Measurements from ENCODE around the gene MRTFA. TPM values are rescaled to one million over a fixed set of nuclear protein-coding genes. Genes with fewer than 3 reads are reported as not detected.

The MRTFA gene
- total and polyA plus RNA-seq, 9 of the 15 experiments (the other 6 are each of a cell fraction or from before 2014, with no cell fraction given) = 0.84 to 21.1 (median 3.7) TPM

DNA sequence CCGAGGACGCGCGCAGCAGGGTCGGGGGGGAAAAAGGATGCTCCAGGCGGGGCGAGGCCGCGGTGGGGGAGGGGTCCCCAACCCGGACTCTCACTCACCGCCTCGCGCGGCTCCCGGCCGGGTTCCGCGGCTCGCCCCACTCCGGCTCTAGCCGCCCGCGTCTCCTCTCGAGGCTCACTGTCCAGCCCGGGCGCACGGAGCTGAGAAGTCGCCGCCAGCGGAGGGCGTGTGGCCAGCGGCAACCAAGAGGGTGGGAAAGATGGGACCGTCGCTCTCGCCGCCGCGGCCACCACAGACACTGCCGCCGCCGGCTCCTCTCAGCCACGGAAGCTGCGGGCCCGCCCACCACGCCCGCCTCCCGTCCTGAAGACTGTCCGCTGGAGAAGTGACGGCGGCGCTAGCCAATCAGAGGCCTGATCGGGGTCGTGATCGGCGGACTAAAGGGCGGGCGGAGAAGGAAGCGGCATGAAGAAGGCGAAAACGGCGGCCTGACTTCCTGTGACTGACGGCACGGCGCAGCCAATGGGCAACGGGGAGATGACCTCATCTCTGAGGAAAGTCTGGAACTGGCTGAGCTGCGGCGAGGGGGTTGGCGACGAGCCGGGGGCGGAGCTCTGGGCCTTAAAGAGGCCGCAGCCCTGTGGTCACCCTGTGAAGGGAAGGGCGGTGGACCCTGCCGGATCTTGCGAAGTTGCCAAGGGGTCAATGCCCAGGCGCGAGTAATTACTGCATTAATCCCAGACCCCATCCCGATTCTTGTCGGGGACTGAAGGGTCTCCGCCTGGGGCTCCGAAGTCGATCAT is at the start of gene MRTFA (continued):
- TF ChIP-seq, protein P1, sequence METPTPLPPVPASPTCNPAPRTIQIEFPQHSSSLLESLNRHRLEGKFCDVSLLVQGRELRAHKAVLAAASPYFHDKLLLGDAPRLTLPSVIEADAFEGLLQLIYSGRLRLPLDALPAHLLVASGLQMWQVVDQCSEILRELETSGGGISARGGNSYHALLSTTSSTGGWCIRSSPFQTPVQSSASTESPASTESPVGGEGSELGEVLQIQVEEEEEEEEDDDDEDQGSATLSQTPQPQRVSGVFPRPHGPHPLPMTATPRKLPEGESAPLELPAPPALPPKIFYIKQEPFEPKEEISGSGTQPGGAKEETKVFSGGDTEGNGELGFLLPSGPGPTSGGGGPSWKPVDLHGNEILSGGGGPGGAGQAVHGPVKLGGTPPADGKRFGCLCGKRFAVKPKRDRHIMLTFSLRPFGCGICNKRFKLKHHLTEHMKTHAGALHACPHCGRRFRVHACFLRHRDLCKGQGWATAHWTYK (CRISPR knock-in tag; IDR thresholded peaks at IDR 0.05) = peak; percentile 71; the same call in 1 of the 2 replicates
- TF ChIP-seq ZNF41 (CRISPR knock-in tag; conservative IDR thresholded peaks at IDR 0.05) (no peak), KLF1 (tag; IDR thresholded peaks at IDR 0.05) (no peak), SMAD3 (CRISPR knock-in tag; conservative IDR thresholded peaks at IDR 0.05) (no peak), LCOR (CRISPR knock-in tag; IDR thresholded peaks at IDR 0.05) (0 out of 2 replicates have a peak, but pooled peaks have one; percentile 17), HLTF (IDR thresholded peaks at IDR 0.05) (no peak), NR2C2 (CRISPR knock-in tag; IDR thresholded peaks at IDR 0.05) (no peak), NR2C2 (tag; IDR thresholded peaks at IDR 0.05) (peak; percentile 50), ZC3H8 (IDR thresholded peaks at IDR 0.05) (no peak), POLR2AphosphoS2 (IDR thresholded peaks at IDR 0.05; ENCODE audit: low read length) (no peak), RB1 (IDR thresholded peaks at IDR 0.05; ENCODE audit: low read depth) (peak; percentile 67), ZNF146 (CRISPR knock-in tag; IDR thresholded peaks at IDR 0.05; ENCODE audit: unreplicated experiment) (no peak), SRSF3 (IDR thresholded peaks at IDR 0.05; ENCODE audit: insufficient read depth, low read length) (no peak), TRIM28 (IDR thresholded peaks at IDR 0.05) (no peak), ZNF197 (CRISPR knock-in tag; IDR thresholded peaks at IDR 0.05; ENCODE audit: low read depth) (no peak), SMARCB1 (IDR thresholded peaks at IDR 0.05; ENCODE audit: insufficient read length, low read depth) (no peak), MBD2 (IDR thresholded peaks at IDR 0.05; ENCODE audit: borderline replicate concordance, low read depth) (peak; percentile 91), POU5F1 (IDR thresholded peaks at IDR 0.05; ENCODE audit: borderline replicate concordance, low read depth, low read length, partially characterized antibody) (no peak), POLR2G (IDR thresholded peaks at IDR 0.05; ENCODE audit: low read depth, low read length) (peak; percentile 97), CC2D1A (IDR thresholded peaks at IDR 0.05) (no peak), PTTG1 (tag; IDR thresholded peaks at IDR 0.05; ENCODE audit: low read depth) (no peak)
- TF ChIP-seq, protein P2, sequence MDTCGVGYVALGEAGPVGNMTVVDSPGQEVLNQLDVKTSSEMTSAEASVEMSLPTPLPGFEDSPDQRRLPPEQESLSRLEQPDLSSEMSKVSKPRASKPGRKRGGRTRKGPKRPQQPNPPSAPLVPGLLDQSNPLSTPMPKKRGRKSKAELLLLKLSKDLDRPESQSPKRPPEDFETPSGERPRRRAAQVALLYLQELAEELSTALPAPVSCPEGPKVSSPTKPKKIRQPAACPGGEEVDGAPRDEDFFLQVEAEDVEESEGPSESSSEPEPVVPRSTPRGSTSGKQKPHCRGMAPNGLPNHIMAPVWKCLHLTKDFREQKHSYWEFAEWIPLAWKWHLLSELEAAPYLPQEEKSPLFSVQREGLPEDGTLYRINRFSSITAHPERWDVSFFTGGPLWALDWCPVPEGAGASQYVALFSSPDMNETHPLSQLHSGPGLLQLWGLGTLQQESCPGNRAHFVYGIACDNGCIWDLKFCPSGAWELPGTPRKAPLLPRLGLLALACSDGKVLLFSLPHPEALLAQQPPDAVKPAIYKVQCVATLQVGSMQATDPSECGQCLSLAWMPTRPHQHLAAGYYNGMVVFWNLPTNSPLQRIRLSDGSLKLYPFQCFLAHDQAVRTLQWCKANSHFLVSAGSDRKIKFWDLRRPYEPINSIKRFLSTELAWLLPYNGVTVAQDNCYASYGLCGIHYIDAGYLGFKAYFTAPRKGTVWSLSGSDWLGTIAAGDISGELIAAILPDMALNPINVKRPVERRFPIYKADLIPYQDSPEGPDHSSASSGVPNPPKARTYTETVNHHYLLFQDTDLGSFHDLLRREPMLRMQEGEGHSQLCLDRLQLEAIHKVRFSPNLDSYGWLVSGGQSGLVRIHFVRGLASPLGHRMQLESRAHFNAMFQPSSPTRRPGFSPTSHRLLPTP (IDR thresholded peaks at IDR 0.05; ENCODE audit: borderline replicate concordance, extremely low read depth, insufficient read length) = no peak
- TF ChIP-seq, protein P3, sequence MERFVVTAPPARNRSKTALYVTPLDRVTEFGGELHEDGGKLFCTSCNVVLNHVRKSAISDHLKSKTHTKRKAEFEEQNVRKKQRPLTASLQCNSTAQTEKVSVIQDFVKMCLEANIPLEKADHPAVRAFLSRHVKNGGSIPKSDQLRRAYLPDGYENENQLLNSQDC (CRISPR knock-in tag; IDR thresholded peaks at IDR 0.05) = peak; percentile 41; the same call in 1 of the 2 replicates
- TF ChIP-seq, protein P4, sequence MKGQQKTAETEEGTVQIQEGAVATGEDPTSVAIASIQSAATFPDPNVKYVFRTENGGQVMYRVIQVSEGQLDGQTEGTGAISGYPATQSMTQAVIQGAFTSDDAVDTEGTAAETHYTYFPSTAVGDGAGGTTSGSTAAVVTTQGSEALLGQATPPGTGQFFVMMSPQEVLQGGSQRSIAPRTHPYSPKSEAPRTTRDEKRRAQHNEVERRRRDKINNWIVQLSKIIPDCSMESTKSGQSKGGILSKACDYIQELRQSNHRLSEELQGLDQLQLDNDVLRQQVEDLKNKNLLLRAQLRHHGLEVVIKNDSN (CRISPR knock-in tag; IDR thresholded peaks at IDR 0.05) = peak; percentile 54
